G401 (cell line): ENCODE data around the gene DOCK1. TPM values are rescaled to one million over a fixed set of nuclear protein-coding genes. Genes with fewer than 3 reads are reported as not detected.

Experiments used
- DNase-seq: peaks from one replicate; pipeline ENCODE4 v3.0.0-alpha.2; 2015; ENCODE audit warnings: low spot score
- in situ Hi-C: cut with HindIII; loops from 2 replicates; pipeline ENCODE4 v1.10.0; 2016; ENCODE audit warnings: low sequenced_read_pairs, mixed read lengths
- total RNA-seq: library from RNA; depleted of rRNA; stranded (reverse); fragments of >200 nt; shearing (Covaris generic); gene quantifications from 2 replicates; pipeline ENCODE4 v1.2.3, GENCODE V29; 2014

Gene DOCK1
- total RNA-seq, 1 experiment from 2014 or later, result 36.6 TPM

DNA sequence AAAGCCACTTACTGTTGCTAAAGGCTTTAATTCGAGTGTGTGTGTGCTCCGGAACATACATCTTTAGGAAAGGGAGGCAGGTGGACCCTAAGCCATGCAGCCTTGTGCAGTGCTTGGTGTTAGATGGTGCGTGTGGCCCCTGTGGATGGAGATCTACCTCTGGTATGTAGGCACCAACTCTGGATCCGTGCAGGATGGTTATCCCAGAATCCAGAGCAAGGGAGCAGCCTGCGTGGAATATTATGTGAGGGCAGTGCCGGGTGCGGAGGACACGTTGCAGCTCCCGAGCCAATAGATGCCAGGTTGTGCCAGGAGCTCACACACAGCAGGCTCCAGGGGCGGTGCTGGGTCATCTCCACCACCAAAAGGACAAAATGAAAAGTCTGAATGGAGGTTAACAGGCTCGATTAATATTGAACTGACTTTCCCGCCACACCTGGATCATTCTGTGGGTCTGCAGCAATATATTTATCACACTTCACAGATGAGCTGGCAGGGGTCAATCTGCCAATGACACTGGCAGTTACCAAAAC is 500.9 kb downstream of the DOCK1 start:
- no peak for DNase-seq
- in situ Hi-C loops, result no loop called here

DNA sequence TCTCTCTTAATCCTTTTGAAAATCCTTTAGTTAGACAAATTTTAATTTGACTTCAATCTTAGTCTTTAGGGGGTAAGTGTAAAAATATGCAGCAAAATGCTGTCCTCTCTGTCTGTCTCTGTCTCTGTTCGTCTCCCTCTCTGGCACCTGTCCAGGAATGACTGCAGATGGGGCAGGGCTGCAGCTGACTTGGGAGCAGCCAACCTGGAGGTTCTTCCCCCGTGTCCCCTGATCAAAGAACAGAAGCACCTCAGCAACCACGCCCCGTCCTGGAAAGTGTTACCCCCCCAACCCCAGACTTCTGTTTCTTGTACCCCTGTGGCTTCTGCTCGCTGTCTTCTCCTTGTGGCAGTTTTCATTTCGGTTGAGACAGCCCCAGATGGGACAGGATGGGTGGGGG is 502.3 kb downstream of the DOCK1 start:
- in situ Hi-C loops, result no loop called here
- DNase-seq, result no peak

DNA sequence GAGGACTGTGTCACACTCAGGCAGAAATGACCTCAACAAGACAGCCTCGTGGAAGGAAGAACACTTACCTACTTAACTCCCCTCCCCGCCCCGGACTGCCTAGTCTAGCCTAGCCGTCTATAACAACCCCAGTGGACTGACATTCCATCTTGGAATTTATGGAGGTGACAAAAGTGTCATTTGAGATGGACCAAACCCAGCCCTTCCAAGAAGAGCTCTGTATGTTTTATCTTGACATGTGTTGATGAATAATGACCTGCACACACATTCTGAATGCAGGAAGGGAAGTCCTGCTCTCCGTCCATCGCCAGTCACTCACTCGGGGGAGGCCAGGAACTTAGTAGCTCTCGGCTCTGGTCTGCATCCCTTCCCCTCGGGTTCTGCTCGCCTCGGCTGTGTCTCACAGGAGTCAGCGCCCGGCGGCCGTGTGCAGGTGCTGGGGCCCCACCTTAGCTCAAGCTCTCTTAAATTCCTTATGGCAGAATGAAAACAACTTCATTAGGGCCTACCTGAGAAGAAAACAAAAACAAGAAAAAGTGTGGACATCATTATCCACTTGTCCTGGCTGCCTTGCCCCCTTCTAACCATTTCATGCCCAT is 503.0 kb downstream of the DOCK1 start:
- no peak for DNase-seq
- in situ Hi-C loops, result no loop called here

DNA sequence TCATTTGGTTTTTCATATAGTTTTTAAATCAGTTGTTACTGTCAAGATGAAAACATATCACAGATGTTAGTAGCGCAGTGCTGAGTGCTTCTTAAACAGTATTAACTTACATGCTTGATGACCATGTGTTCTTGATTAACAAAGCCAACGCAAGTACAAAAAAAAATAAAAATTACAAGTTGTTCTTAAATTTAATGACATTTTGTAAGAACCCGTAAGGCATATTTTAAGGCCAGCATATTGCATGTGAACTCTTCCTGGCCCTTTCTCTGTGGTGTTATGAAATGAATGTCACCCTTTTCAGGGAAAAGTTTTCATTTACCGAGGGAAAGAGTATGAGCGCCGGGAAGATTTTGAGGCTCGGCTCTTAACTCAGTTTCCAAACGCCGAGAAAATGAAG is 503.5 kb downstream of the DOCK1 start:
- in situ Hi-C loops, result no loop called here
- DNase-seq, result no peak

DNA sequence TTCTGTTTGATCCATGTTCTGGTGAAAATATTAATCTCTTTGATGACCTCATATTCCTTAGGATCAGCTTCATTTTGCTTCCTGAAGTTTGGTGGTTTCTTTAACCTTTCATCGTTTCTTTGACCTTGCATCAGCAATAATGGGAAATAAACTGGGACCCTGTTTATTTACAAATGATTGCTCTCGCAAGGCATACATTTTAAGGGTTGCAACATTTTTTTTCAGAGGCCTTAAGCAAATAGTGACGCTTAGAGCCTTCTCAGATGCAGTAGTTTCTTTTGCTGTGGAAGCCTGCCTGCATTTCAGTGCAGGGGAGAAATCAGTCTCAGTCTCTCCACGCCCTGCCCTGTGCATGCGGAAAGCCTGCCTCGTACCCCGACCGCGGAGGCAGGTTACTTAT is 504.8 kb downstream of the DOCK1 start:
- DNase-seq, result no peak
- in situ Hi-C loops, result no loop called here

DNA sequence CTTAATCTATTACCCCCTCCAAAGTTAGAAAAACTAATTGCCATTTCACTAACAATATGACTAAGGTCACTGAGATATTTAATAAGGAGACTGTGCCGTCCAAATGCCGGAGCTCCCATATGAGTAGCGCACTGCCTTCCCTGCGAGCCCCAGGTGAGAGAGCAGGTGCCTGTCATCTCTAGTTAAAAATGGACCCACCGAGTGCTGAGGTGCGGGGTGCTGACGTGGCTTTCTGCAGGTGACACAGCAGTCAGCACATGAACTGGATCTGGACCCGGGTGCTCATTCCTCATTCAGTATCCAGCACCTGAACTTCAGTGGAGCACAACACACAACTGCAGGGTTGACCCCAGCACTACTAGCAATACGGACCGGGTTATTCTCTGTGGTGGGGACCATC is 505.8 kb downstream of the DOCK1 start:
- in situ Hi-C loops, result no loop called here
- DNase-seq, result no peak

DNA sequence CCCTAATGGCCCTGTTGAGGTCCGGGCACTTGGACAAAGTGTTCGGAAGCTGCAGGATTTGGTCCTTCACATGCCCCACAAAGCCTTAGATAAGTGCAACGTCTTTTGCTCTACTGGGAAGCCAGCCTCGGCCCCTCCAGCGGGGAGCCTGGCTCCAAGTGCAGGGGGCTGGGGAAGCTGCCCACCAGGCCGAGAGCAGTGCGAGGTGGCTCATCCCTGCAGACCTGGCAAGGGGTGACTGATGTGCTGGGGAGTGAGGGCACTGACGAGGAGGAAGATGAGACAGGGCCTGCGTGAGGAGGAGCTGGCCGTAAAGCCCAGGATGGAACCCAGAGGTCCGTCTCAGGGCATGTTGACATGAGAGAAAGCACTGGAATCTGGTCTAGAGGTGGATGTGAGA is 508.1 kb downstream of the DOCK1 start:
- DNase-seq, result no peak
- in situ Hi-C loops, result no loop called here

DNA sequence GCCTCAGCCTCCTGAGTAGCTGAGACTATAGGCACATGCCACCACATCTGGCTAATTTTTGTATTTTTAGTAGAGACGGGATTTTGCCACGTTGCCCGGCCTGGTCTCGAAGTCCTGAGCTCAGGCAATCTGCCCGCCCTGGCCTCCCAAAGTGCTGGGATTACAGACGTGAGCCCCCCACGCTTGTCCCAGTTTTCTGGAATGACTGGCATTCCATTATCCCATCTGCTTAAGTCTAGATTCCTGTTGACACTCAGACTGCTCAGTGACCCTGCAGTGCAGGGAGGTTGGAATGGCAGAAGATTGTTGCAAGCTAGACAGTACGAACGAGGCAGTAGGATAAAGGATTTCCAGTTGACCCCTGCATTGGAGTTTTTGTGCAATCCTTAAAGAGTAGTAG is 508.8 kb downstream of the DOCK1 start:
- no peak for DNase-seq
- in situ Hi-C loops, result no loop called here

DNA sequence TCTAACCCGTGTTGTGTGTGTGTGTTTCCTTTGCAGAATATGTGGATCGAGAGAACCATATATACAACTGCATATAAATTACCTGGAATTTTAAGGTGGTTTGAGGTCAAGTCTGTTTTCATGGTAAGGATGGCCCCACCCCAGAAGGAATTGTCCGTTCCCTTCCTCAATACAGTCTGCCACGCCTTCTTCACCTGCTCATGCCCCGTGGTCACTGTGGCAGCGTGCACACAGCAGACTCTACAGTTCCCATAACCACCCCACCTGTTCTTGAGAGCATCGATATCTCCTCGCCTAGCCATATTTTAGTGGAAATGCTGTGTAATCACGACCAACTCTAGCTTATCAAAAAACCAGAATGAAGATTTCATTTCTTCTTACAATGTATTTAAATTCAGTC is 509.9 kb downstream of the DOCK1 start:
- in situ Hi-C loops, result no loop called here
- no peak for DNase-seq

DNA sequence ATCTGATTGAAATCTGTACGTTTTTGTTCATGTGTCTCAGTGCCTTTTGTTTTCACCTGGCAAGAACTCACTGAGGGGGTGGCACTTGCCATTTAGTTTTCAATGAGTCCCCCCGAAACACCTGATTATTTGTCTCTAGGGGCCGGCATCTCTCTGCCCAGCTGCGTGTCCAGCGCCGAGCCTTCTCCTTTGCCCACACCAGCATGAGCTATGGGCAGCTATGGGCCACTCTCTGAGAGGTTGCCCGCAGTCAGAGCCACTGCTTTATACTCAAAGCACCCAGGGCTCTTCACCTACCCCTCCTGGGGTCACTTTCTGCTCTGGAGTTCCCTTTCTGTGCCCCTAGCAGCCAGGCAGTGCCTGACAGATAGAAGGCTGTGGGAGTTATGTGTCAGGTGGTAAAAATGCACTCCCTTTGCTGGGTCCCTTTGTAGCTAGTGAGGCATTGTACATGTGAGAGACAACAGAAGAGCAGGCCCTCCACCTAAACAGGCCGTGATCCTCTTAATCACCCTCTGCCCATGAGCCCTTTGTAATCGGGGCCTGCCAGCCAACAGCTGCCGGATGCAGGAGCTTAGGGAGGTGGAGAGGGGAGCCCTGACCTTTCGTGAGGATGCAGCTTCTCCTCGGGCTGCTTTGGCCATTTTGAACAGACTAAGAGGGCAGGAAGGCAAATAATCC is 510.8 kb downstream of the DOCK1 start:
- no peak for DNase-seq

DNA sequence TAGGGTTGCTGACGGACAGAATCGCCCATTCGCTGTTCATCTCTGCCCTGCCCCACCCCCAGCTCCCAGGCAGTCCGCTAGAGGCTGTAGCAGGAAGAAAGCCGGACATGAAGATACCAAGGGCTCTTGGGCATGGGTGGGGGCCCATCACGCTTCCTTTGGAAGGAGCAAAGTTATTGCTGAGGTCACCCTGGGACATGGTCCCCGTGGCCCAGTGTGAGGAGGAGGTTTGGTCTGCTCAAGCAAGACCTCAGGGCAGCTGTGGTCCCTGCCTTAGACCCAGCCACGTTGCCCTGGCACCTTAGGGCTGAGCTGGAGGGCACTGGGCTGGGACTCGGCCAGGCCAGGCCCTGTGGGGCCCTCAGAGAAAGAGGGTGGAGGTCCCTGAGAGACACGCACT is 511.8 kb downstream of the DOCK1 start:
- DNase-seq, result no peak
- in situ Hi-C loops, result no loop called here

More for the DNA sequence above, 510.8 kb downstream of the DOCK1 start:
- in situ Hi-C loops, result no loop called here

DNA sequence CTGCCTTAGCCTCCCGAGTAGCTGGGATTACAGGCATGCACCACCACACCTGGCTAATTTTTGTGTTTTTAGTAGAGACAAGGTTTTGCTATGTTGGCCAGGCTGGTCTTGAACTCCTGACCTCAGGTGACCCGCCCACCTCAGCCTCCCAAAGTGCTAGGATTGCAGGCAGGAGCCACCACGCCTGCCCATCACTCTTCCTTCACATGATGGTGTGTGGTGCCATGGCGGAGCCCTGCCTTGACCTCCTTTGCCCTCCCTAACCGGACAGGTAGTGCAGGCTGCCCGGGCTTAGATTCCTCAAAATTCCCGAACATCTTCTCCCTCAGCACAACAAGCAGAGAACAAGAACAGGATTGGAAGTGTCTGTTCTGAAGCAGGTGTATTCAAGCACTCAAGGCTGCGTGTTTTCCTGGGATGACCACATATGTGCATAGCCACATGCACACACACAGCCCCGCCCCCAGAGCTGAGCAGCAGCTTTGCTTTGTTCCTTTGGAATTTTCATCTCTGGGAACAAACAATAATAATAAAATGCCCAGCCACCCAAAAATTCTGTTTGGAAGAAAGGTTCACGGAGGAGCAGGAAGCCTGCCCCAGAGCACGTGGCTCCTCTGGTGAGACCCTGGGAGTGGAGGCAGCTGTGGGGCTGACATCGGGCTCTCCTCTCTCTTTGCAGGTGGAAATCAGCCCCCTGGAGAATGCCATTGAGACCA is 512.6 kb downstream of the DOCK1 start:
- in situ Hi-C loops, result no loop called here
- DNase-seq, result no peak

DNA sequence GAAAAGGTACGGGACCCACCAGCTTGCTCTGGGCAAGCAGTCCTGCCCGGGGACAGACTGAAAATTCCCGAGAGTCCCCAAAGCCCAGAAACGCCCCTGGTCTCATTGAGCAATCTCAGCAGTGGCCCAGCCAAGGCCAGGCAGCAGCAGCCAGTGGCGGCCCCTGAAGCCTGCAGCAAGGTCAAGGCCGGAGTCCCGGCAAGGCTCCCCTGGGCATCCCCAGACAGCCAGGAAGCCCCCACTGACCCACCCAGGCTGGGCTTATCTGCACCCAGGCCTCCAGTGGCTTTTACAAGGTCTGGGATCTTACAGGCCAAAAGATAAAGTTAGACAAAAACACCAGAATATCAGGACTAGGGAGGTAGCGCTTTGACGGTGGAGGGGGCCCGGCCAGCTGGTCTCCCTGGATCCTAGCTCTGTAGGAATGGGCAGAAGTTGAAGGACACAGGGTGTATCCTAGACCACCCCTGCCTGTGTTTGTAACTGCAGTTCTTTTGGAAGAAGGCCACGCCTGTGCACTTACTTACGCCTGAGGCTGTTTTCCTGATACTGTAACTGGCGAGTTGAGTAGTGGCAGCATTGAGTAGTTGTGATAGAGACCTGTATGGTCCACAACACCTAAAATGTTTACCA is 513.4 kb downstream of the DOCK1 start:
- in situ Hi-C loops, result no loop called here
- DNase-seq, result no peak

DNA sequence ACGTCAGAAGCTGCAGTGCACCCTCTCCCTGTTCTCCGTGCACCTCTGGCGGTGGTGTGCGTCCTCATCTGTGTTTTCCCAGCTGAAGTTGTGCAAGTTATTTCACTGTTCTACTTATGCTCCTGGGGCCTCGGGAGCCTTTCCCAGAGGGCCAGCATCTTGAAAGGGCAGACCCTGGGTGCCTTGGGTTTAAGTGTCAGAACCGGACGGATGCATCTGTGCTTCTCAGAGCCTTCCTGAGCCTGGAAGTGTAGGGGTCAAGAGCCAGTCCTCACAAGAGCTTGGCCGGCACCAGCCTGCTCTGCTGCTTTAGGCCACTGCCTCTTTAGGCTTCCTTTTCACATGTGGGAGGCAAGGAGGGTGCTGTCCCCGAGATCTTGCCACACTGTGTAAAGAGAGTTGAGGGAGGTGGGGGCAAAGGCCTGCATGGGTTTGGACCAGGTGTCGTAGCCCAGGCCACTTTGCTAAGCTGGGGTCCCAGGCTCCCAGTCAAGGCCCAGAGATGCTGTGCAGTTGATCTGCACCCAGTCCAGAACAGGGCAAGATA is 515.0 kb downstream of the DOCK1 start:
- DNase-seq, result no peak
- in situ Hi-C loops, result no loop called here

DNA sequence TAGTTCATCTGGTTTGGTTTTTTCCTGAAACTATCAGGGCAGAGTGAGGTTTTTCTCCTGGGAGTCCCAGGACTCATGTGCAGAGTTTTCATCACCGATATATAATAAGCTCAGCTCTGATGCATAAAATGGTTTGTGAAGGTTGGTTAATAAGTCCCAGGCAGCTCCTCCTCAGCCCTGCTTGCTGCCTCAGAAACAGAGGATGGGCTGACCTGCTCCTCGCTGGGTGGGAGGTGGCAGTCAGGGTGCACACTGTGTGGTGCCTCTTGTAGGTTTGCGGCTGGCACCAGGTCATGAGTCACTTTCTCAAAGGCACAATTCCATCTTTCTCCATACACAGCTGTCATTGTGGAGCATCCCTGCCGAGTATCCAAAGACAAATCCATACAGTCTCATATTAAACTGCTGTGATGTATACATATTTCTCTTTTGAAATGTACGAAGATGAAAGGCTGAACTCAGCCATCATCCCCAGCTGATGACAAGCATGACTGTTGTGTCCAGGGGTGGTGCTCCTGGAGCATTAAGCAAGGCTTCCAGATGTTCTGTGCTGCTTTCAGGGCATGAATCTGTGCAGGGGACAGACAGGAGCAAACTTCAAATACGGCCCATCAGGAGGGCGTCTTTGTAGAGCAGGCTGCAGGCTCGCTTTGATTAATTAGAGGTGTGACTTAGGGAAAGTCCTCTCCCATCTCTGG is 518.1 kb downstream of the DOCK1 start:
- DNase-seq, result no peak
- in situ Hi-C loops, result no loop called here

DNA sequence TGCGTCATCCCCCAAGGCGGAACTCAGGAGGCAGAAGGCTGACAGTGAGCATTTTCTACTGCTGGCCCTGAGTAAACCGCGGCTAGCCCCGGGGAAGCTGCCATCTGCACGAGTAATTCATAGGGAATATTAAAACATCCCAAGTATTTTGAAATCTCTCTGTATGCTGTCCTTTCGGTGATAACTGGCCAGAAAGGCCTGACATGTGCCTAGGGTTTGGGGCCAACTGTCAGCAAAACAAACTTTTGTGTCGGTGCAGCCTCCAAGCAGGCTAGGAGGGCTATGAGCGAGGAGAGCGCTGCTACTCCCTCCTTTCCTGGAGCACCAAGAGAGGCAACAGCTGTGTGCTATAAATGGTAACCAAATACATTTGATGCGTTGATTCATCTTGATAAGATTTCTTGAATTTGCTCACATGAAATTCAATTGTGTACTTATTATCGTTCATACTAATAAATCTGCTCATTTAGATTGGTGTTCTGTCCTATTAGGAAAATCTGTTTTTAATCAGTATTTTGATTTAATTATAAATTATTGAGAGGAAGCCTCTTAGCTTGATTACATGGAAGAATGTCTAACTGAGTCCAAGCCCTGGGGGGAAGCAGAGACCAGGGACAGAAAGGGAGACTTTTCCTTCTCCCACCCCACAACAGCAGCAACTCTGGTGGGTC is 519.5 kb downstream of the DOCK1 start:
- in situ Hi-C loops, result no loop called here
- no peak for DNase-seq

DNA sequence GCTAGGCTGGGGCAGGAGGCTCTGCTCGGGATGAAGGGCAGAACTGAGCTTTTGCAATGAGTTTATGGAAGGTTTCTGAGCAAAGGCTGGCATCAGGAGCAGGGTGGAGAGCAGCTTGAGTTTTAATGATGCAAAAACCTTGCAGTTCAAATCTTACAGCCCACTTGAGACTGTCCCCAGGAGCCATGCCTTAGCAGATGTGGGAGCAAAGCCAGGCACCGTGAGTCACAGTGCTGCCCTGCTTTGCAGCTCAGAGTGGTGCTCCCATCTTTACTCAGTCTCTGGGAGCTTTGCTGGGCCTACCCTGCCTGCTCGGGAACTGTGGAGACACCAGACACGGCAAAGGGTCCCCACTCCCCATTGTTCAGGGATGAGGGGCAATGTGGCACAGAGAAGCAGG is 521.5 kb downstream of the DOCK1 start:
- DNase-seq, result no peak
- in situ Hi-C loops, result no loop called here

DNA sequence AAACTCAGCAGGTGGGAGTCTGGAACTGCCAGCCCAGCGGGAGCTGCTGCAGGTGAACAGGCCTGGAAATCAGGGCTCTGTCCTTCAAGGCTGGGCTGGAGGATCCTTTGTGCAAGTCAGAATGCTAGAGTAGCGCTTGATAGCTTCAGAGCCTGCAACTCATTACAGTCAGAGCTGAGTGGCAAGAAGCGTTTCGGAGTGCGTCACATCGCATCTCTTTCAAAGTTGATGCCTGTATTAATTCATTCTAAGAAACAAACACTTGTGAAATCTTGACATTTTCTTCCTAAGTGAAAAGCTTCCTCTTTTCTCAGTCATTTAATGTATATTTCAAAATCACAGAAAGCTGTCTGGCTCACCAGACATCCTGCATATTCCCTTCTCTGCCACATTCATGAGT is 522.7 kb downstream of the DOCK1 start:
- DNase-seq, result no peak
- in situ Hi-C loops, result no loop called here
